ENCODE measurements around the gene ACTR3C.
"Not testable (repeated sequence)": the region's sequence is repeated elsewhere in the genome, so short reads cannot be mapped to it uniquely, and the experiment has no call there.

The ACTR3C gene

GRCh38 chr7:150278383-150278782 lies 45.0 kb downstream of the ACTR3C start:
- not testable (repeated sequence) for DNase-seq

GRCh38 chr7:150276132-150276695 lies 47.1 kb downstream of the ACTR3C start:
- DNase-seq: peak; percentile 48

- DNase-seq: not testable (repeated sequence)
These were observed 51.4 kb downstream of the ACTR3C start for GRCh38 chr7:150271898-150272297.

- not testable (repeated sequence) for DNase-seq
These were observed 53.1 kb downstream of the ACTR3C start for GRCh38 chr7:150270101-150270824.

- not testable (repeated sequence) for DNase-seq
These were observed 54.5 kb downstream of the ACTR3C start for GRCh38 chr7:150268798-150269197.

GRCh38 chr7:150268287-150268686 lies 55.1 kb downstream of the ACTR3C start:
- not testable (repeated sequence) for DNase-seq

GRCh38 chr7:150266953-150267665 lies 56.2 kb downstream of the ACTR3C start:
- not testable (repeated sequence) for DNase-seq

GRCh38 chr7:150262656-150263055 lies 60.7 kb downstream of the ACTR3C start:
- not testable (repeated sequence) for DNase-seq

GRCh38 chr7:150247745-150248144 lies 75.6 kb downstream of the ACTR3C start:
- DNase-seq: not testable (repeated sequence)

GRCh38 chr7:150245208-150245607 lies 78.1 kb downstream of the ACTR3C start:
- not testable (repeated sequence) for DNase-seq

- not testable (repeated sequence) for DNase-seq
These were observed 80.4 kb downstream of the ACTR3C start for GRCh38 chr7:150242935-150243334.

- not testable (repeated sequence) for DNase-seq
These were observed 97.9 kb downstream of the ACTR3C start for GRCh38 chr7:150225444-150225843.

GRCh38 chr7:150222083-150222972 lies 101.0 kb downstream of the ACTR3C start:
- not testable (repeated sequence) for DNase-seq

GRCh38 chr7:150220673-150221181 lies 102.6 kb downstream of the ACTR3C start:
- not testable (repeated sequence) for DNase-seq

GRCh38 chr7:150219941-150220658 lies 103.2 kb downstream of the ACTR3C start:
- not testable (repeated sequence) for DNase-seq

GRCh38 chr7:150206848-150207247 lies 116.5 kb downstream of the ACTR3C start:
- not testable (repeated sequence) for DNase-seq

GRCh38 chr7:150205866-150206265 lies 117.5 kb downstream of the ACTR3C start:
- DNase-seq: not testable (repeated sequence)

- DNase-seq: not testable (repeated sequence)
These were observed 118.8 kb downstream of the ACTR3C start for GRCh38 chr7:150204577-150204976.

- DNase-seq: not testable (repeated sequence)
These were observed 120.5 kb downstream of the ACTR3C start for GRCh38 chr7:150202894-150203293.

Measured in CD4-positive, alpha-beta T cell treated with Interleukin-4 for 4 hours (primary cell).